Stimulated activated CD8-positive, alpha-beta memory T cell treated with anti-CD3 and anti-CD28 coated beads, Interleukin-15, amount 100 ng/mL, for 48 hours (primary cell): ENCODE measurements around the gene ACBD5.

Source experiments
- DNase-seq, 2 donors: peaks; one replicate each; pipeline ENCODE4 v3.0.0-alpha.2; 2020; ENCODE audit warnings: low read depth in 2 of 2

ACBD5 gene

GRCh38 chr10:27153845-27154193 lies 86.8 kb downstream of the ACBD5 start:
- DNase-seq = no peak

GRCh38 chr10:27153329-27153728 lies 87.3 kb downstream of the ACBD5 start:
- no peak for DNase-seq

- DNase-seq = no peak
Observed at GRCh38 chr10:27152687-27153086, 87.9 kb downstream of the ACBD5 start.

- DNase-seq = no peak
Observed at GRCh38 chr10:27150261-27150660, 90.3 kb downstream of the ACBD5 start.

GRCh38 chr10:27147701-27148100 lies 92.9 kb downstream of the ACBD5 start:
- DNase-seq = no peak

GRCh38 chr10:27145937-27146336 lies 94.7 kb downstream of the ACBD5 start:
- no peak for DNase-seq
